B cell (primary cell): ENCODE data around the gene B4GALT5. TPM values are rescaled to one million over a fixed set of nuclear protein-coding genes. Genes with fewer than 3 reads are reported as not detected.

Experiments used
- ATAC-seq: fragments of 200-7000 bp; cut with Tn5 transposase; one replicate; pipeline ENCODE4 v1.10.0; 2021; ENCODE audit warnings: low read depth, mild to moderate bottlenecking, moderate number of reproducible peaks, moderate library complexity
- CTCF ChIA-PET: fragments of 350-600 bp; sonication (Branson Sonifier 250); formaldehyde crosslinking; loops from one replicate; lab custom pipeline; 2021; ENCODE audit warnings: antibody characterized with exemption, inconsistent platforms; lab: Charles Lee
- POLR2A ChIA-PET: fragments of 350-600 bp; sonication (Branson Sonifier 250); formaldehyde crosslinking; loops from one replicate; lab custom pipeline; 2021; ENCODE audit warnings: antibody characterized with exemption; lab: Charles Lee
- DNase-seq: peaks from one replicate; pipeline ENCODE4 v3.0.0; 2013
- H2AFZ ChIP-seq: 2 replicates; pipeline ENCODE4 v1.6.1; 2012; ENCODE audit warnings: mild to moderate bottlenecking, low read depth, low read length; ENCODE audit not compliant: insufficient read depth, poor library complexity, severe bottlenecking
- H3K27ac ChIP-seq, 2 donors: 1 replicate in 1 of 2; 2 replicates in 1 of 2; pipeline ENCODE4 v1.5.1; 2012 to 2013; ENCODE audit warnings: low read length in 2 of 2, mild to moderate bottlenecking in 2 of 2, moderate library complexity in 1 of 2
- H3K27me3 ChIP-seq, 4 experiments: fragments of 200-600 bp in 1 of 4; sonication (generic) in 1 of 4; replicated peaks in 1 of 4; 1 replicate in 2 of 4; 2 replicates in 2 of 4; pipeline versions ENCODE4 v1.6.1 to v1.7.0; 2013 to 2016; ENCODE audit warnings: low read length in 3 of 4, mild to moderate bottlenecking in 2 of 4, mixed read lengths in 1 of 4, moderate library complexity in 1 of 4; ENCODE audit not compliant: insufficient read depth in 4 of 4, control insufficient read depth in 3 of 4; ENCODE audit errors: control extremely low read depth in 1 of 4
- H3K36me3 ChIP-seq, 2 experiments: replicated peaks in 1 of 2; 1 replicate in 1 of 2; 2 replicates in 1 of 2; pipeline versions ENCODE4 v1.6.1 to v1.7.1; 2013; ENCODE audit warnings: low read length in 1 of 2; ENCODE audit not compliant: insufficient read depth in 2 of 2, control insufficient read depth in 1 of 2; ENCODE audit errors: control extremely low read depth in 1 of 2, extremely low read depth in 1 of 2
- H3K4me1 ChIP-seq, 2 donors: fragments of 200-600 bp in 1 of 2; sonication (generic) in 1 of 2; 1 replicate in 1 of 2; 2 replicates in 1 of 2; pipeline versions ENCODE4 v1.5.1 to v1.6.1; 2013 to 2017; ENCODE audit warnings: low read length in 2 of 2; ENCODE audit not compliant: control insufficient read depth in 2 of 2, insufficient read depth in 2 of 2
- H3K4me2 ChIP-seq: replicated peaks from 2 replicates; pipeline ENCODE3; 2012; ENCODE audit warnings: mild to moderate bottlenecking, low read depth, low read length; ENCODE audit not compliant: poor library complexity, severe bottlenecking
- H3K4me3 ChIP-seq, 5 experiments: fragments of 200-600 bp in 1 of 5; sonication (generic) in 1 of 5; 1 replicate in 3 of 5; 2 replicates in 2 of 5; pipeline versions ENCODE4 v1.5.1 to v1.7.0; 2011 to 2016; ENCODE audit warnings: low read length in 4 of 5, mild to moderate bottlenecking in 4 of 5, low read depth in 2 of 5, control low read depth in 1 of 5, moderate library complexity in 1 of 5; ENCODE audit not compliant: insufficient read depth in 1 of 5; ENCODE audit errors: control extremely low read depth in 1 of 5, extremely low read depth in 1 of 5
- H3K79me2 ChIP-seq: fragments of 200-600 bp; sonication (generic); one replicate; pipeline ENCODE4 v1.6.0; 2016; ENCODE audit warnings: low read length; ENCODE audit not compliant: control insufficient read depth, insufficient read depth
- H3K9ac ChIP-seq: fragments of 200-600 bp; sonication (generic); 2 replicates; pipeline ENCODE4 v1.6.1; 2017; ENCODE audit warnings: mild to moderate bottlenecking, low read length, moderate library complexity
- H3K9me3 ChIP-seq, 3 donors: one replicate each; pipeline versions ENCODE4 v1.6.1 to v1.7.1; 2013; ENCODE audit warnings: low read length in 2 of 3; ENCODE audit not compliant: control insufficient read depth in 2 of 3, insufficient read depth in 1 of 3; ENCODE audit errors: control extremely low read depth in 1 of 3
- H4K20me1 ChIP-seq: 2 replicates; pipeline ENCODE4 v1.6.0; 2012; ENCODE audit warnings: mild to moderate bottlenecking, low read length; ENCODE audit not compliant: insufficient read depth, control insufficient read depth, poor library complexity, severe bottlenecking
- H3K27ac Mint-ChIP-seq: one replicate; pipeline ENCODE4 v1.8.0; 2021; ENCODE audit warnings: mixed read lengths
- H3K27me3 Mint-ChIP-seq: one replicate; pipeline ENCODE4 v1.8.0; 2021; ENCODE audit warnings: mixed read lengths
- H3K4me1 Mint-ChIP-seq: one replicate; pipeline ENCODE4 v1.8.0; 2021; ENCODE audit warnings: mixed read lengths
- H3K4me3 Mint-ChIP-seq: one replicate; pipeline ENCODE4 v1.8.0; 2021; ENCODE audit warnings: mixed read lengths
- H3K9me3 Mint-ChIP-seq: one replicate; pipeline ENCODE4 v1.8.0; 2022; ENCODE audit warnings: mixed read lengths; ENCODE audit not compliant: insufficient read depth
- CTCF ChIP-seq: fragments of 200-600 bp; IDR thresholded peaks from one replicate; pipeline ENCODE4 v1.8.0; 2022; ENCODE audit warnings: antibody characterized with exemption, mild to moderate bottlenecking
- EZH2 ChIP-seq: IDR thresholded peaks from 2 replicates; pipeline ENCODE4 v1.6.1; 2012; ENCODE audit warnings: borderline replicate concordance, low read depth, mild to moderate bottlenecking, moderate library complexity, low read length; ENCODE audit not compliant: insufficient read depth, poor library complexity, severe bottlenecking
- WGBS: methylation state at CpG from one replicate; pipeline ENCODE4 v1.1.5; 2013; ENCODE audit warnings: missing lambda C conversion rate; ENCODE audit not compliant: insufficient coverage; 5-methylcytosine and 5-hydroxymethylcytosine counted together
- intact Hi-C: fragments of 100-400 bp; cut with micrococcal nuclease; formaldehyde crosslinking; loops from one replicate; pipeline ENCODE4 v1.10.0; 2022
- polyA plus RNA-seq: library from polyadenylated mRNA; depleted of rRNA; stranded (reverse); fragments of >200 nt; gene quantifications from 2 replicates; pipeline ENCODE4 v1.2.3, GENCODE V29; 2012
- total RNA-seq, 2 donors: library from RNA; stranded (reverse); fragments of 120-200 nt in 1 of 2; gene quantifications; 1 replicate in 1 of 2; 2 replicates in 1 of 2; pipeline versions ENCODE4 v1.2.3 to v1.2.4, GENCODE V29; 2013 to 2022

B4GALT5 gene
- total and polyA plus RNA-seq, 2 donors (not counting 1 experiment from before 2014, with no cell fraction given), result 3.4 to 7.3 TPM

- H3K4me3 ChIP-seq, result no peak overlapping the region
- peaks cover 0 to 35% (median 8%) of the 10 kb centered on the region in 4 experiments for H3K27me3 ChIP-seq
- CTCF ChIA-PET, result interaction anchor here (0.9 to 12.2 kb wide), 7 partner anchors 28 to 286 kb away, joined by 3 to 241 read pairs (median 4); no protein-coding TSS in a partner anchor
- no peak overlapping the region for H3K9ac ChIP-seq
- no peaks in the 10 kb centered on the region for H4K20me1 ChIP-seq
- H2AFZ ChIP-seq, result no peak overlapping the region
- peaks cover 14 to 20% of the 10 kb centered on the region in 2 donors for H3K4me1 ChIP-seq
- POLR2A ChIA-PET, result interaction anchor here (0.7 kb wide), 1 partner anchor 57 kb away, joined by 4 read pairs; no protein-coding TSS in a partner anchor
- H3K4me2 ChIP-seq, result no peak overlapping the region
- WGBS, result no CpG with 5 or more reads among the region's 1 CpG
- H3K27ac ChIP-seq, result no peak overlapping the region
- intact Hi-C loops, result no loop called here
- Mint-ChIP-seq H3K4me3 (no peak overlapping the region), H3K27me3 (peaks cover 22% of the 10 kb centered on the region), H3K4me1 (peaks cover 18% of the 10 kb centered on the region), H3K27ac (no peak overlapping the region), H3K9me3 (no peaks in the 10 kb centered on the region)
- DNase-seq (no peak), ATAC-seq (no peak)
- no peaks in the 10 kb centered on the region for H3K9me3 ChIP-seq
- no peaks in the 10 kb centered on the region for H3K79me2 ChIP-seq
- H3K36me3 ChIP-seq, result no peaks in the 10 kb centered on the region
- TF ChIP-seq CTCF (no peak), EZH2 (no peak)
Observed at GRCh38 chr20:49607568-49607967, 106.1 kb downstream of the B4GALT5 start.

- Histone ChIP-seq H3K79me2 (no peaks in the 10 kb centered on the region), H3K27ac (no peak overlapping the region), H3K4me3 (no peak overlapping the region), H2AFZ (no peak overlapping the region), H3K9me3 (peaks cover 0 to under 1% (median 0%) of the 10 kb centered on the region in 3 donors), H3K36me3 (no peaks in the 10 kb centered on the region), H4K20me1 (no peaks in the 10 kb centered on the region), H3K4me2 (no peak overlapping the region), H3K9ac (no peak overlapping the region), H3K27me3 (peaks cover 0 to 20% (median 3%) of the 10 kb centered on the region in 4 experiments), H3K4me1 (no peaks in the 10 kb centered on the region)
- WGBS, result 92% methylated on average over 11 of the region's 11 CpGs
- TF ChIP-seq EZH2 (no peak), CTCF (no peak)
- CTCF ChIA-PET, result interaction anchor here (1.1 kb wide), 1 partner anchor 242 kb away, joined by 3 read pairs; no protein-coding TSS in a partner anchor
- ATAC-seq (no peak), DNase-seq (no peak)
- Mint-ChIP-seq H3K4me3 (no peak overlapping the region), H3K4me1 (peaks cover 2% of the 10 kb centered on the region), H3K27me3 (peaks cover 16% of the 10 kb centered on the region), H3K27ac (no peak overlapping the region), H3K9me3 (no peaks in the 10 kb centered on the region)
- POLR2A ChIA-PET, result no interaction called here
- intact Hi-C loops, result no loop called here
Observed at GRCh38 chr20:49603209-49603627, 110.5 kb downstream of the B4GALT5 start.
